T-helper 2 cell treated with Interferon-gamma antibody and Interleukin-4, amounts not matched to agents 5 μg/mL and 100 μg/mL, for 36 hours (primary cell): Measurements from ENCODE around the gene ZNF484.
A peak's percentile ranks its signal among the peaks of the same experiment; 100 is the strongest.
"Not testable (repeated sequence)": the region's sequence is repeated elsewhere in the genome, so short reads cannot be mapped to it uniquely, and the experiment has no call there.

Experiments used
- DNase-seq: peaks from one replicate; pipeline ENCODE4 v3.0.0; 2021; ENCODE audit warnings: low spot score
- H3K27ac Mint-ChIP-seq: one replicate; pipeline ENCODE4 v1.8.0; 2021; ENCODE audit warnings: mild to moderate bottlenecking, mixed read lengths
- H3K27me3 Mint-ChIP-seq: one replicate; pipeline ENCODE4 v1.8.0; 2021; ENCODE audit warnings: low read depth, mixed read lengths
- H3K36me3 Mint-ChIP-seq: one replicate; pipeline ENCODE4 v1.8.0; 2021; ENCODE audit warnings: low read depth, mixed read lengths
- H3K4me1 Mint-ChIP-seq: one replicate; pipeline ENCODE4 v1.8.0; 2021; ENCODE audit warnings: low read depth, mixed read lengths
- H3K4me3 Mint-ChIP-seq: one replicate; pipeline ENCODE4 v1.8.0; 2022; ENCODE audit warnings: mild to moderate bottlenecking, moderate library complexity, mixed read lengths
- H3K9me3 Mint-ChIP-seq: one replicate; pipeline ENCODE4 v1.8.0; 2021; ENCODE audit warnings: mixed read lengths

The ZNF484 gene

DNA sequence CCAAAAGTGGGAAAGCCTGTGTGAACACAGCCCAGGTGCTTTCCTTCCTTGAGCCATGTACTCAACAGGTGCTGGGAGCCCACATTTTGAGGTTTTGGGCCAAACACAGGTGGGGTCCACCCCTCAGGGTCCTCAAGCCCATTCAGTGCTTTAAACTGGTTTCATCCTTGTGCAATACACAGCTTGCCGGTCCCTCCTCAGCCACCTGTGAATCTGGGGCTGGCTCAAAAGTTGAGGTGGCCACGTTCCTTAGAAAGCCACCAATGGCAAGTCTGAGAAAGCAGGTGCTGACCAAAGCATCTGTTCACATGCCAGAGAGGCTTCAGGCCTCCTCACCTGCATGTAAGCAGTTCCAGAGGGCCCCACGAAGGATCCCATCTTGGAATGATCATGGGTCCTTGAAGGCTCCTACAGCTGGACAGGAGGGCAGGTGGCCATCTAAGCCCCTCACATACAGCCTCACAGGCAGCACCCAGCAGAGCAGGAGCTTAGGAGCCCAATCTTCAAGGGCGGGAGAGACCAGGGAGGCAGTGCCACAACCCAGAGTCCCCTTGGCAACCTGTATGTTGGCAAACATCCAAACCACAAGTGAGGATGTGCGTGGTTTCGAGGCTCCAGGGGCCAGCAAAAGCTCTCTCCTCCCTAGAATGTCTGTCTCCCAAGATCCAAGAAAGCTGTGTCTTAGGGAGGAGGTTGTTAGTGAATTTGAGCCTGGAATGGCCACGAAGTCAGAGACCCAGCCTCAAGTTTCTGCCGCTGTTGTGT lies 9.2 kb upstream of the ZNF484 start:
- H3K27ac Mint-ChIP-seq, DNase-seq, H3K4me1 Mint-ChIP-seq, H3K9me3 Mint-ChIP-seq, H3K36me3 Mint-ChIP-seq: not testable (repeated sequence)
- H3K4me3 Mint-ChIP-seq, result peak overlapping the region; percentile 41
- H3K27me3 Mint-ChIP-seq, result peaks cover 12% of the 10 kb centered on the region

DNA sequence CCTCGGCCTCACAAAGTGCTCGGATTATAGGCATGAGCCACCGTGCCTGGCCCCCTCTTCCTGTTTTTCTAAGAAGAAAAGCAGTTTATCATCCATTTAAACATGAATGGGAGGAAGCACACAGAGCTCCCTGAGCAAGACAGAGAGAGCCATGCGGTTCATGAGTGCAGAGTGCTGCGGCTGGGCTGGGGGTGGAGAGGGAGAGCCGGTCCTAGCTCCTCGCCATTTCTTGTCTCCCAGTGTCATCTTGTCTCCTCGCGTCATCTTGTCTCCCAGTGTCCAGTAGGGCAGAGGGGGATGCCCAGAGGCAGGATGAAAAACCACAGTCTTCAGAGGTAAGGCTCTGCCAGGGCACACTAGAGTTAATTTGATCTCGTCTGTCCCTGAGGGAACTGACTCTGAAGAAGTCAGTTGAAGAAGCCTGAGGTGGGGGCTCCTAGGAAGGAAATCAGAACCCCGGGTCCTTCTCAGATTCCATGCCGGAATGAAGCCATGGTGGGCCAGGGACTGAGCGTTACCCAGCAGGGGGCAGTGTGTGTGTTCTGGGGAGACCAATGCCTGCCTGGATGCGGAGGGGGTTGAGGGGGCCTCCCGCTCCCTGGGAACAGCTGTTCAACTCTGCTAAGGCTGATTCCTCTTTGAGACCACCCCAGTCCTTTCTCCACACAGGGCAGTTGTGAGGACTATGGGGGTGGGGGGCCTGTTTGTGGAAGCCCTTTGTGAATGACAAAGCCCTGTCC lies 6.0 kb upstream of the ZNF484 start:
- not testable (repeated sequence) for H3K9me3 Mint-ChIP-seq, H3K4me1 Mint-ChIP-seq, H3K27me3 Mint-ChIP-seq, H3K36me3 Mint-ChIP-seq, H3K4me3 Mint-ChIP-seq, DNase-seq, H3K27ac Mint-ChIP-seq

DNA sequence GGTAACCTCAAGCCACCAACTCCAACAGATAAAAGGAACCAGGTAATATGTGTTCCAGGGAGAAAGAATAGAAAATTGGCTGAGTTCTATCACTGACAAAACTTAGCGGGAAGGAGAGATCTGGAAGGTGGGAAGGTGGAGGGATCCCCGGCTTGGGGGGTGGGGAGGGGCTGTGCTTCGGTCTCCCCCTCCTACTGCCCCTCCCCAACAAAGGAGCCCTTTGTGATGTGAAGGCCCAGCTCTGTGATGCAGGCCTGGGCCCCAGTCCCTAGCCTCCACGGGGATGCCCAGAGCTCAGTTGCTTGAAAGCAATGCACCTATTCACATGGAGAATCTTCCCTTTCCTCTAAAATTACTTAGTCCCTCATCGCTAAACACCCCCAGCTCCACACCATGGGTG lies 4.4 kb upstream of the ZNF484 start:
- peaks cover 7% of the 10 kb centered on the region for H3K9me3 Mint-ChIP-seq
- no peak for DNase-seq
- no peak overlapping the region for H3K27ac Mint-ChIP-seq
- peaks cover 9% of the 10 kb centered on the region for H3K4me1 Mint-ChIP-seq
- H3K36me3 Mint-ChIP-seq, result peaks cover 8% of the 10 kb centered on the region
- H3K27me3 Mint-ChIP-seq, result no peaks in the 10 kb centered on the region
- no peak overlapping the region for H3K4me3 Mint-ChIP-seq

DNA sequence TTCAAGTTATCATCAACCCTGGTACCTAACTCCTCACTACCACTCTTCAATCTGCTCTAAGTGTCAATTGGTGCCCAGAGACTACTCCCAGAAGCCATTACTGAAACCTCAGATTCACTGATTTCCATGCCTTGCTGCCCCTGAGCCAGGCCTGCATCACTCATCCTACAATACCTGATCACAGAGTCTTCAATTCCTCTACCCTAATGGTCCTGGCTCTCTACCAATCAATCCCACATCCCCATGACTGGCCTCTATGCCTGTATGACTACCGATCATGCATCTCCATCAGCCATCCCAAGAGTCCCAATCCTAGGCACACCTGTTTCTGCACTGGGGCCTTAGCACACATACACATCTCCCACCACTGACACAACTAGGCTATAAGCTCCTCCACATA lies 2.5 kb downstream of the ZNF484 start:
- no peak for DNase-seq
- Mint-ChIP-seq H3K27ac (no peak overlapping the region), H3K4me3 (no peak overlapping the region), H3K4me1 (peaks cover 31% of the 10 kb centered on the region), H3K9me3 (peaks cover 7% of the 10 kb centered on the region), H3K36me3 (peaks cover 42% of the 10 kb centered on the region), H3K27me3 (no peaks in the 10 kb centered on the region)

DNA sequence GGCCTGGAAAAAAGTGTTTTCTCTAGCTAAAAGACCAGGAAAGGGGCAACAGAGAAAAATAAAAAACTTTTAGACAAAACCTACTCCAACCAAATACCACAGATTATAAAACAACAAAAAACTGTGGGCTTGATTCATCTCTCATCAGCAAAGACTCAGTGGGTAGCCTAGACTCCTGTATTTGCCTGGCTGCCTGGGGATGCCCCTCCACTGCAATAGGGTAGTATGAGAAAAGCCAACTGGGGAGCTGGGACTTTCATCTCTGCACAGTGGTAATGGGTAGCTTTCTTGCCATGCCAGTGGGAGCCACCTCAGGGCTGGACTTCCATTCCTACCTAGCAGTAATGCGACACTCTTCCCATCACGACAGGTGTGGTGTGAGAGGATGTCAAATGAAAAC lies 7.5 kb downstream of the ZNF484 start:
- H3K4me3 Mint-ChIP-seq, result no peak overlapping the region
- H3K27me3 Mint-ChIP-seq, result no peaks in the 10 kb centered on the region
- peaks cover 3% of the 10 kb centered on the region for H3K9me3 Mint-ChIP-seq
- no peak overlapping the region for H3K27ac Mint-ChIP-seq
- peaks cover 63% of the 10 kb centered on the region for H3K36me3 Mint-ChIP-seq
- H3K4me1 Mint-ChIP-seq, result peaks cover 11% of the 10 kb centered on the region
- no peak for DNase-seq

DNA sequence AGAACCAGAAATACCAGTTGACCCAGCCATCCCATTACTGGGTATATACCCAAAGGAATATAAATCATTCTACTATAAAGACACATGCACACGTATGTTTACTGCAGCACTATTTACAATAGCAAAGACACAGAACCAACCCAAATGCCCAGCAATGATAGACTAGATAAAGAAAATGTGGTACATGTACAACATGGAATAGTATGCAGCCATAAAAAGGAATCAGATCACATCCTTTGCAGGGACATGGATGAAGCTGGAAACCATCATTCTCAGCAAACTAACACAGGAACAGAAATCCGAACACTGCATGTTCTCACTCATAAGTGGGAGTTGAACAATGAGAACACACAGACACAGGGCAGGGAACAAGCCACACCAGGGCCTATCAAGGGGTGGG lies 11.2 kb downstream of the ZNF484 start:
- H3K27me3 Mint-ChIP-seq, DNase-seq, H3K27ac Mint-ChIP-seq, H3K4me3 Mint-ChIP-seq: not testable (repeated sequence)
- Mint-ChIP-seq H3K4me1 (peaks cover 12% of the 10 kb centered on the region), H3K36me3 (peaks cover 75% of the 10 kb centered on the region), H3K9me3 (peaks cover 21% of the 10 kb centered on the region)

DNA sequence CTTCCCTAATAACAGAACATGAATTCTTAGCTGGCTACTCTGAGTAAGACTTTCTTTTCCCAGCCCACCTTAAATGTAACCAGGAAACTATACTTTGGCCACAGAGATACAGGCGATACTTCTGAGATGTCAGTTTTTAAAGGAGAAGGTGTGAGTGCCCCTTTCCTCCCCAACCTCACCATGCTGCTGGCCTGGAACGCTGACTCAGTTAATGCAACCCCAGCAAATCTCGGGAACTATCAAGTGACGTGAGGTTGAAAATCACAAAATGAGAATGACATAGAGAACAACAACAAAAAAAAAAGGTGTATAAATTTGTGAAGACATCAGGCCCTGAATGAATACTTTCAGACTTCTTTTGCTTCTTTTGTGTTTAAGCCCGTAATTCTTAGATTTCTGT lies 13.7 kb downstream of the ZNF484 start:
- DNase-seq, result no peak
- Mint-ChIP-seq H3K27ac (no peak overlapping the region), H3K9me3 (peaks cover 34% of the 10 kb centered on the region), H3K4me1 (peaks cover 12% of the 10 kb centered on the region), H3K27me3 (no peaks in the 10 kb centered on the region), H3K4me3 (no peak overlapping the region), H3K36me3 (peaks cover 78% of the 10 kb centered on the region)

DNA sequence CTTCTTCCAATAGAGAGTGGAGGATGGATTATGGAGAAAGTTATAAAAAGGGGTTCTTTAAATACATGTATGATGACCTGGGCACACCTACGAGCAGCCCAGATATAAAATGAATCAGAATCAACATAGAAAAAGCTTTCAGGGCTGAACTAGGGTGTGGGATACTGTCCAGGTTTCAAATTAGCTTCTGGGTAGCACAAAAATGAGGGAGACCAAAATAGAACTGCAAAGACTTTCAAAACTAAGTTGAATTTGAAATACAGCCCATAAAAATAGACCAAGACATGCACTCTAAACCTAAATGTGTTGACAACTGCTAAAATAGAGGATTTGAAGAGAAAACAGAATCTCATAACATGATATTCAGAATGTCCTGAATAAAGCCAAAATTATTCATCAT lies 17.0 kb downstream of the ZNF484 start:
- no peak overlapping the region for H3K4me3 Mint-ChIP-seq
- DNase-seq, result no peak
- no peaks in the 10 kb centered on the region for H3K27me3 Mint-ChIP-seq
- peaks cover 32% of the 10 kb centered on the region for H3K9me3 Mint-ChIP-seq
- H3K27ac Mint-ChIP-seq, result no peak overlapping the region
- peaks cover 12% of the 10 kb centered on the region for H3K4me1 Mint-ChIP-seq
- peaks cover 80% of the 10 kb centered on the region for H3K36me3 Mint-ChIP-seq

DNA sequence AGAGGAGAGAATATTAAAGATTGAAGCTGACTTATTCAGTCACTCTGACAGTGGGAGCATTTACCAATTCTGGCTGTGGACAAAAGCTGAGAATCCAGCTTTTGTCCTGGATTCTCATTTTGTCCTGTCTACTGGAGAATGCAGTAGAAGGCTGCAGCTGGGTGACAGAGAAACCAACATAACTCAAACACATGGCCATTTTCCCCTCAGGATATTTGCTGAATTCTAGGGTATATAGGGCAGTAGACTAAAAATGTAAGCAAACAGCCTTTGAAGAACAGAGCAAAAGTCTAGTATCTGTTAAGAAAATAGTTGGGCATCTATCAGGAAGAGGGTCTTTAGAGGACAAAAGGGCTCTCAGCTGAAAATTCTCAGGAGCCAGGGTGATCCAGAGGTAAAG lies 20.6 kb downstream of the ZNF484 start:
- Mint-ChIP-seq H3K4me1 (peaks cover 7% of the 10 kb centered on the region), H3K27ac (no peak overlapping the region), H3K4me3 (no peak overlapping the region), H3K36me3 (peaks cover 81% of the 10 kb centered on the region), H3K9me3 (peaks cover 35% of the 10 kb centered on the region), H3K27me3 (no peaks in the 10 kb centered on the region)
- DNase-seq, result no peak

DNA sequence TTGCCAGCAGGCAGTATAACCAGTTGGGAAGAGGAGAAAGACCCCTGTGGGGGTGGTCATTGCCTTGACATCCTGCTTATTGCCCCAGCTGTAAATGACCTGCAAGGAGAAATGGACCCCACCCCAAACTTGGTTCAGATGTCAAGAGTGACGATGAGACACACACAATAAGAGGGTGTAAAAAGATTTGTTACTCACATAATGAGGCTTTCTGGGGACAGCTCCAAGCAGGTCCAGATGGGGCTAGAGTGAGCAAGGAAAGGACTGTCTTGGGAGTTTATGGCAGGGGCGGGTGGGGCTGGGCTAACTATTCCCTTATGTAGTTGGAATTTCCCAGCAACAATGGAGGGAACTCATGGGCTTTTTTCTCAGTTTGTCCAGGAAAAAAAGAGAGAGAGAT lies 24.1 kb downstream of the ZNF484 start:
- DNase-seq, result no peak
- H3K4me1 Mint-ChIP-seq, result no peaks in the 10 kb centered on the region
- H3K4me3 Mint-ChIP-seq, result no peak overlapping the region
- H3K27ac Mint-ChIP-seq, result no peak overlapping the region
- H3K27me3 Mint-ChIP-seq, result no peaks in the 10 kb centered on the region
- peaks cover 38% of the 10 kb centered on the region for H3K9me3 Mint-ChIP-seq
- peaks cover 87% of the 10 kb centered on the region for H3K36me3 Mint-ChIP-seq

DNA sequence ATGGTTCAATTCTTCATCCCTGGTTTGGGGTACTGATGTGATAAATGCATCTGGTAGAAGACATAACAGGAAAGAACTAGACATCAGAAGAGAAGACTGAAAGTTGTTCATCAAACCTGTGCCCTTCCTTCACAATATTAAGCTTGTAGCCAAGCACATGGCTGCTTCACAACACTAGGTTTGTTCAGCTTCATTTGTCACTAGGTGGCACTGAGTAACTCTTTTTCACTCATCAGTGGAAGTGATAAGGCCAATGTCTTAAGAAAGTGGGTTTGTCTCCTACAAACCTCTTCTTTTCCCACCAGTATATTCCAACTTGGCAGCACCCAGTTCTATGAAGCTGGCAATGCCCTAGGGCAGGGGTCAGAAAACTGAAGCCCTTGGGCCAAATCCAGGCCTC lies 26.9 kb downstream of the ZNF484 start:
- no peak for DNase-seq
- Mint-ChIP-seq H3K4me3 (no peak overlapping the region), H3K4me1 (no peaks in the 10 kb centered on the region), H3K36me3 (peaks cover 91% of the 10 kb centered on the region), H3K27me3 (no peaks in the 10 kb centered on the region), H3K9me3 (peaks cover 65% of the 10 kb centered on the region), H3K27ac (no peak overlapping the region)

DNA sequence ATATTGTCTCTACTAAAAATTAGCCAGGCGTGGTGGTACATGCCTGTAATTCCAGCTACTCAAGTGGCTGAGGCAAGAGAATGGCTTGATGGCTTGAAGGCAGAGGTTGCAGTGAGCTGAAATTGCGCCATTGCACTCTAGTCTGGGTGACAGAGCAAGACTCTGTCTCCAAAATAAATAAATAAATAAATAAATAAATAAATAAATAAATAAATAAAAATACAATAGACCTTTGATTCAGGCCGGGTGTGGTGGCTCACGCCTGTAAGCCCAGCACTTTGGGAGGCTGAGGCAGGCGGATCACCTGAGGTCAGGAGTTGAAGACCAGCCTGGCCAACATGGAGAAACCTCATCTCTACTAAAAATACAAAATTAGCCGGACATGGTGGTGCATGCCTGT lies 29.1 kb downstream of the ZNF484 start:
- not testable (repeated sequence) for H3K27me3 Mint-ChIP-seq, H3K4me3 Mint-ChIP-seq, H3K27ac Mint-ChIP-seq, H3K4me1 Mint-ChIP-seq, DNase-seq
- peaks cover 90% of the 10 kb centered on the region for H3K36me3 Mint-ChIP-seq
- H3K9me3 Mint-ChIP-seq, result peaks cover 79% of the 10 kb centered on the region

DNA sequence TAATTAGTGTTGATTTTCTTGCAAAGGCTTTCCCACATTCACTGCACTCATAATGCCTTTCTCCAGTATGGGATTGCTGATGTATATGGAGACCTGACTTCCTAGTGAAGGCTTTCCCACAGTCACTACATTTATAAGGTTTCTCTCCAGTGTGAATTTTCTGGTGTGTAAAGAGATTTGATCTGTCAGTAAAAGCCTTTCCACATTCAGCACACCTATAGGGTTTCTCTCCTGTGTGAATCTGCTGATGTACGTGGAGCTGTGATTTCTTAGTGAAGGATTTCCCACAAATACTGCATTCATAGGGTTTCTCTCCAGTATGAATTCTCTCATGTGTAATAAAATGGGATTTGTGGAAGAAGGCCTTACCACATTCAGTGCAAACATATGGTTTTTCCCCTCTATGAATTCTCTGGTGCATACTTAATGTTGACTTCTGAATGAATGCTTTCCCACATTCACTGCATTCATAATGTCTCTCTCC lies 31.1 kb downstream of the ZNF484 start:
- no peaks in the 10 kb centered on the region for H3K4me1 Mint-ChIP-seq
- DNase-seq, result no peak
- peaks cover 72% of the 10 kb centered on the region for H3K9me3 Mint-ChIP-seq
- no peaks in the 10 kb centered on the region for H3K27me3 Mint-ChIP-seq
- H3K36me3 Mint-ChIP-seq, result peaks cover 80% of the 10 kb centered on the region
- H3K4me3 Mint-ChIP-seq, result no peak overlapping the region
- no peak overlapping the region for H3K27ac Mint-ChIP-seq

DNA sequence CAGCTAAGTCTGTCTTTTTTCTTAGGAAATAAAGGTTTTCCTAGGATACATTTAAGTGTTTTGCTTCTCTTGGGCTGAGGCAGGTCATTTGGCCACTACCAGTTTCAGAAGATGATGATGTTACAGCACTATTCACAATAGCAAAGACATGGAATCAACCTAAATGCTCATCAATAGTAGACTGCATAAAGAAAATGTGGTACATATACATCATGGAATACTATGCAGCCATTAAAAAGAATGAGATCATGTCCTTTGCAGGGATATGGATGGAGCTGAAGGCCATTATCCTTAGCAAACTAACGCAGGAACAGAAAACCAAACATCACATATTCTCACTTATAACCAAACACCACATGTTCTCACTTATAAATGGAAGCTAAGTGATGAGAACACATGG lies 39.4 kb downstream of the ZNF484 start:
- not testable (repeated sequence) for H3K4me3 Mint-ChIP-seq, DNase-seq, H3K4me1 Mint-ChIP-seq, H3K27ac Mint-ChIP-seq, H3K27me3 Mint-ChIP-seq
- H3K9me3 Mint-ChIP-seq, result peaks cover 65% of the 10 kb centered on the region
- peaks cover 16% of the 10 kb centered on the region for H3K36me3 Mint-ChIP-seq
